Left lung (tissue), 10 donors: ENCODE data around the gene LRFN4. TPM values are rescaled to one million over a fixed set of nuclear protein-coding genes. Genes with fewer than 3 reads are reported as not detected.
A peak's percentile ranks its signal among the peaks of the same experiment; 100 is the strongest.

Source experiments
- ATAC-seq: fragments of 200-7000 bp; cut with Tn5 transposase; one replicate; pipeline ENCODE4 v1.9.1; 2020; ENCODE audit warnings: moderate library complexity
- DNase-seq, 4 donors: peaks; one replicate each; pipeline ENCODE4 v3.0.0-alpha.2; 2013 to 2020
- H3K27ac ChIP-seq, 2 donors: fragments of 200-600 bp; sonication (generic) in 1 of 2; one replicate each; pipeline versions ENCODE4 v1.5.0 to v1.8.0; 2020 to 2021
- H3K27me3 ChIP-seq, 2 donors: fragments of 200-600 bp; sonication (generic) in 1 of 2; one replicate each; pipeline versions ENCODE4 v1.5.0 to v1.8.0; 2020 to 2021
- H3K36me3 ChIP-seq, 2 donors: fragments of 200-600 bp; sonication (generic) in 1 of 2; one replicate each; pipeline versions ENCODE4 v1.5.0 to v1.8.0; 2020 to 2021
- H3K4me1 ChIP-seq, 2 donors: fragments of 200-600 bp; one replicate each; pipeline ENCODE4 v1.8.0; 2021
- H3K4me3 ChIP-seq, 2 donors: fragments of 200-600 bp; sonication (generic) in 1 of 2; one replicate each; pipeline versions ENCODE4 v1.5.0 to v1.8.0; 2020 to 2021; ENCODE audit warnings: mild to moderate bottlenecking in 1 of 2
- H3K9me3 ChIP-seq, 2 donors: fragments of 200-600 bp; sonication (generic) in 1 of 2; one replicate each; pipeline versions ENCODE4 v1.5.0 to v1.8.0; 2020 to 2021
- CTCF ChIP-seq, 2 donors: fragments of 200-600 bp; sonication (generic) in 1 of 2; IDR thresholded peaks; one replicate each; pipeline versions ENCODE4 v1.5.0 to v1.8.0; 2021; ENCODE audit warnings: antibody characterized with exemption in 2 of 2
- intact Hi-C, 2 donors: fragments of 100-400 bp; cut with DNase I; formaldehyde crosslinking; loops; one replicate each; pipeline versions ENCODE4 v1.11.2 to v1.14.2; 2022
- polyA plus RNA-seq, 6 donors: library from polyadenylated mRNA; unstranded; fragments of 120-200 nt; gene quantifications; one replicate each; pipeline ENCODE4 v1.2.1, GENCODE V29; 2013; ENCODE audit not compliant: insufficient read length in 6 of 6
- total RNA-seq, 2 donors: library from RNA; stranded (reverse); fragmentation: NEBNext Ultra II Directional; extraction: Animal tissue kit (Norgen Biotek cat#: 25700); gene quantifications; one replicate each; pipeline ENCODE4 v1.2.1, GENCODE V29; 2021
- donor health status: DM: no; HTN: yes; CAD: no.
- donor health status: DM: no; HTN: no; CAD: no.

LRFN4 gene
- total and polyA plus RNA-seq, 8 donors = 6.1 to 21.1 (median 11.9) TPM

GRCh38 chr11:66870616-66871520 lies 14.0 kb downstream of the LRFN4 start:
- TF ChIP-seq CTCF (IDR thresholded peaks at IDR 0.05) = no peak
- peaks cover 0 to 7% of the 10 kb centered on the region in 2 donors for H3K4me1 ChIP-seq
- ATAC-seq (no peak), DNase-seq (peak in 1 of 4 donors; percentile 74)
- no peak overlapping the region for H3K27ac ChIP-seq
- H3K4me3 ChIP-seq = no peak overlapping the region
- H3K36me3 ChIP-seq = peaks cover 0 to 8% of the 10 kb centered on the region in 2 donors
- no peaks in the 10 kb centered on the region for H3K27me3 ChIP-seq
- intact Hi-C loops = no loop called here
- H3K9me3 ChIP-seq = no peaks in the 10 kb centered on the region

GRCh38 chr11:66871521-66871901 lies 14.6 kb downstream of the LRFN4 start:
- peaks cover 0 to 7% of the 10 kb centered on the region in 2 donors for H3K4me1 ChIP-seq
- no peak for ATAC-seq
- no peak overlapping the region for H3K4me3 ChIP-seq
- intact Hi-C loops = no loop called here
- peak in 1 of 4 donors; percentile 71 for DNase-seq
- TF ChIP-seq CTCF (IDR thresholded peaks at IDR 0.05) = no peak
- H3K27ac ChIP-seq = no peak overlapping the region
- peaks cover 0 to 8% of the 10 kb centered on the region in 2 donors for H3K36me3 ChIP-seq
- H3K9me3 ChIP-seq = no peaks in the 10 kb centered on the region
- no peaks in the 10 kb centered on the region for H3K27me3 ChIP-seq

GRCh38 chr11:66874232-66874631 lies 17.4 kb downstream of the LRFN4 start:
- no peak for DNase-seq
- no peaks in the 10 kb centered on the region for H3K9me3 ChIP-seq
- H3K4me3 ChIP-seq = no peak overlapping the region
- H3K36me3 ChIP-seq = peaks cover 0 to 8% of the 10 kb centered on the region in 2 donors
- ATAC-seq = no peak
- H3K27me3 ChIP-seq = no peaks in the 10 kb centered on the region
- H3K4me1 ChIP-seq = no peaks in the 10 kb centered on the region
- no peak overlapping the region for H3K27ac ChIP-seq
- TF ChIP-seq CTCF (IDR thresholded peaks at IDR 0.05) = no peak
- intact Hi-C loops = no loop called here

- H3K27me3 ChIP-seq = no peaks in the 10 kb centered on the region
- no peak overlapping the region for H3K27ac ChIP-seq
- DNase-seq = peak in 1 of 4 donors; percentile 61
- no peak overlapping the region for H3K4me3 ChIP-seq
- H3K4me1 ChIP-seq = peaks cover 0 to 1% of the 10 kb centered on the region in 2 donors
- H3K9me3 ChIP-seq = no peaks in the 10 kb centered on the region
- ATAC-seq = no peak
- TF ChIP-seq CTCF (IDR thresholded peaks at IDR 0.05) = no peak
- H3K36me3 ChIP-seq = peaks cover 0 to 8% of the 10 kb centered on the region in 2 donors
- intact Hi-C loops = no loop called here
Observed at GRCh38 chr11:66875378-66875777, 18.5 kb downstream of the LRFN4 start.

- ATAC-seq = no peak
Observed at GRCh38 chr11:66877588-66878385, 20.9 kb downstream of the LRFN4 start.

More at GRCh38 chr11:66877588-66878385, 20.9 kb downstream of the LRFN4 start:
- H3K4me3 ChIP-seq = no peak overlapping the region
- peak in 1 of 4 donors; percentile 28 for DNase-seq
- intact Hi-C loops = no loop called here
- H3K27ac ChIP-seq = no peak overlapping the region
- TF ChIP-seq CTCF (IDR thresholded peaks at IDR 0.05) = no peak
- no peaks in the 10 kb centered on the region for H3K36me3 ChIP-seq
- H3K27me3 ChIP-seq = no peaks in the 10 kb centered on the region
- H3K4me1 ChIP-seq = peaks cover 0 to 8% of the 10 kb centered on the region in 2 donors
- no peaks in the 10 kb centered on the region for H3K9me3 ChIP-seq
